Stimulated activated CD8-positive, alpha-beta memory T cell treated with anti-CD3 and anti-CD28 coated beads, Interleukin-4, amount 100 ng/mL, for 48 hours (primary cell): ENCODE data around the gene KIF2C.
A peak's percentile ranks its signal among the peaks of the same experiment; 100 is the strongest.
"Not testable (repeated sequence)": the region's sequence is repeated elsewhere in the genome, so short reads cannot be mapped to it uniquely, and the experiment has no call there.

Experiments
- DNase-seq: peaks from one replicate; pipeline ENCODE4 v3.0.0-alpha.2; 2020

KIF2C gene

GRCh38 chr1:44776730-44777068, 37.1 kb downstream of the KIF2C start:
- no peak for DNase-seq

- no peak for DNase-seq
Observed at GRCh38 chr1:44777547-44777946, 37.9 kb downstream of the KIF2C start.

- no peak for DNase-seq
Observed at GRCh38 chr1:44777969-44778635, 38.5 kb downstream of the KIF2C start.

GRCh38 chr1:44778705-44779576, 39.3 kb downstream of the KIF2C start:
- no peak for DNase-seq

GRCh38 chr1:44780583-44781121, 41.0 kb downstream of the KIF2C start:
- DNase-seq, result no peak

- DNase-seq, result no peak
Observed at GRCh38 chr1:44783697-44784093, 44.1 kb downstream of the KIF2C start.

GRCh38 chr1:44784094-44785028, 44.7 kb downstream of the KIF2C start:
- peak; percentile 61 for DNase-seq

- peak; percentile 38 for DNase-seq
Observed at GRCh38 chr1:44785029-44785380, 45.4 kb downstream of the KIF2C start.

GRCh38 chr1:44785501-44786137, 46.0 kb downstream of the KIF2C start:
- DNase-seq, result no peak

GRCh38 chr1:44786138-44786840, 46.7 kb downstream of the KIF2C start:
- peak; percentile 85 for DNase-seq

- no peak for DNase-seq
Observed at GRCh38 chr1:44786841-44787426, 47.3 kb downstream of the KIF2C start.

- no peak for DNase-seq
Observed at GRCh38 chr1:44787506-44787905, 47.9 kb downstream of the KIF2C start.

GRCh38 chr1:44788120-44788860, 48.7 kb downstream of the KIF2C start, which contains the start of gene BEST4:
BEST4 (minus strand) TSS chr1:44788170; CDS start chr1:44787705, 465 bp downstream.
- no peak for DNase-seq

- DNase-seq, result peak; percentile 14
Observed at GRCh38 chr1:44790968-44791801, 51.5 kb downstream of the KIF2C start.

GRCh38 chr1:44792736-44793502, 53.3 kb downstream of the KIF2C start:
- DNase-seq, result peak; percentile 19

- not testable (repeated sequence) for DNase-seq
Observed at GRCh38 chr1:44797886-44798285, 58.2 kb downstream of the KIF2C start.

GRCh38 chr1:44798481-44799365, 59.1 kb downstream of the KIF2C start:
- no peak for DNase-seq
